NCI-H1694 (cell line): ENCODE measurements around the gene ZCCHC17.

ENCODE experiments used
- DNase-seq: peaks from one replicate; lab custom pipeline; 2025; lab: John Stamatoyannopoulos, UW

ZCCHC17 gene

GRCh38 chr1:31396633-31397351 lies 100.0 kb downstream of the ZCCHC17 start:
- no peak for DNase-seq

DNA sequence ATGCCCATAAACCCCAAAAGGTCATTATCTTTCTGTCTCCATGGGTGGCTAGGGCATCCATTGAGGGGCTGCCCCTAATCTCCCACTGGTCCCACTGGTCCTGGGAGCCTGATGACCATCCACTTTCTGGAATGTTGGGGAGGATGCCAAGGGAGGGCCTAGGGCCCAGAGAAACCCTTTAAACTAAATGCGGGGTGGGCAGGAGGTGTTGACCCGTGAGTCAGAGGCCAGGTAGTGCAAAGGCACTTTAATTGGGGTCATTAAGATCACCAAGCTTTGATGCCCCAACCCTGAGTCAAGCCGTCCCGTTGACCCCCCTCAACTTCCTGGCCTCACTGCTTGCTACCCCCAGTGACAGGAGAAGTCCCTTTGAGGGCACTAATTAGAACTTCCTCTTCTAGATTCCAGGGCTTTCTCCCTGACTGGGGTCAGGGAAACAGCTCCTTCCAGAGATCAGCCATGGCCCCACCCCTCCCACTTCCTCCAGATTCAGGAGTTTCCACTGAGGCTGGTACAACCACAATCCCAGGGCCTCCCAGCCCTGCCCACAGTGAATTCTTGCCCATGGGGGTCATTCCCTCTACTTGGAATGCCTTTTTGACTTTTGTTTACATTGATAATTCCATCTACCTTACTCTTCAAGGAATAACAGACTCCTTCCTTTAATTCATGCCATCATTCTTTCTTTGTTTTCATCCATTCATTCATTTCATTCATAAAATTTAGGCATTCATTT lies 100.7 kb downstream of the ZCCHC17 start:
- no peak for DNase-seq

GRCh38 chr1:31398246-31398645 lies 101.4 kb downstream of the ZCCHC17 start:
- no peak for DNase-seq

DNA sequence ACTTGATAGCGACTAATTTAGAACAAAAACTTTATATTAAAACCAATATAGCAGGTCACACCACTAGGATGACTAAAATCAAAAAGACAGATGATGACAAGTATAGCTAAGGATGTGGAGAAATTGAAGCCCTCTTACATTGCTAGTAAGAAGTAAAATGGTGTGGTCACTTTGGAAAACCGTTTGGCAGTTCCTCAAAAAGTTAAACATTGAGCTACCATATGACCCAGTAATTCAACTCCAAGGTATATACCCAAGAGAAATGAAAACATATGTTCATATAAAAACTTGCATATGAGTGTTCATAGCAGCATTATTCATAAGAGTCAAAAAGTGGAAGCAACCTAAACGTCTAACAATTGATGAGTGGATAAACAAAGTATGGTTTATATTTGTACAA lies 103.1 kb downstream of the ZCCHC17 start:
- DNase-seq = no peak

GRCh38 chr1:31400393-31400792 lies 103.6 kb downstream of the ZCCHC17 start:
- no peak for DNase-seq

DNA sequence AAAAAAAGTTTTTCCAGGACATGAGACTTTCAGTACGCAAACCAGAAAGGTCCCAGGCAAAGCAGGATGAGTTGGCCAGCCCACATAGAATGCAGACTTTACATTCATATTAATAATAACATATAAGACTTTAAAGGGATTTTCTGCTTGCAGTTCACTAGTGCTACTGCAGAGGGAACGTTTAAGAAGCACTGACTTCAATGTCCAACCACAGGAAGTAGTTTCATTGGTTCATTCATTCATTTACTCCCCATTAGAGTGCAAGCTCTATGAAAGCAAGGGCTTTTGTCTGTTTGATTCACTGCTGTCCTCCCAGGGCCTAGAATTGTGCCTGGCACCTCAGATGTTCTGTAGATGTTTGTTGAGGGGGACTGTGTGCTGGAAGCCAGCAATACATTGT lies 104.4 kb downstream of the ZCCHC17 start:
- no peak for DNase-seq

DNA sequence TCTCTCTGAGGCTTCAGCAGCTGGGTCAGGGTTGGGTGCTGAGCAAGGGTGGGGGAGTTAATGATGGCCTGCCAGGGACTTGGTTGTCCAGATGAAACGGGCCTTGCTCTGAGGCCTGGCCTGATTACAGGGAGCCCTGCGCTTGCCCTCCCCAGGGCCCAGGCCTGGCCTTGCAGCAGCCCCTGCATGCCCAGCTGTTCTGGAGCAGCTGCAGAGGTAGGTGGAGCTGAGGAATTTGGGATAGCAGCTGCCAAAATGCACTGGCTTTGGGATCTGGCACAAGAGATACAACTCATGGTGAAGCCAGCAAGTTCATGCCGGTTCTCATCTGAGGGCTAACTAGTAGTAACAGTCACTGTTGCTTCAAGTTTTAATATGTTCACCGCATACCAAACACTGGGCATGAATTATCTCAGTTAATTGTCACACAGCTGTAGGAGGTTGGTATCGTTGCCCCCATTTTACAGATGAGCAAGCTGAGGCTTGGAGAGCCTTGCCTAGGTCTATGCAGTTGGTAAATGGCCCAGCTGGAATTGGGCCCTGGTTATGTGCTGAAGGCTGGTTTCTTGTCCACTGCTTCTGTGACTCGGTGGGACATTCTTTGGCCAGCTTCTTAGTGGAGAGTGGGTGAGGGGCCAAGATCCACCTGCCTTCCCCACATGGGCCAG lies 108.9 kb downstream of the ZCCHC17 start:
- DNase-seq = no peak

DNA sequence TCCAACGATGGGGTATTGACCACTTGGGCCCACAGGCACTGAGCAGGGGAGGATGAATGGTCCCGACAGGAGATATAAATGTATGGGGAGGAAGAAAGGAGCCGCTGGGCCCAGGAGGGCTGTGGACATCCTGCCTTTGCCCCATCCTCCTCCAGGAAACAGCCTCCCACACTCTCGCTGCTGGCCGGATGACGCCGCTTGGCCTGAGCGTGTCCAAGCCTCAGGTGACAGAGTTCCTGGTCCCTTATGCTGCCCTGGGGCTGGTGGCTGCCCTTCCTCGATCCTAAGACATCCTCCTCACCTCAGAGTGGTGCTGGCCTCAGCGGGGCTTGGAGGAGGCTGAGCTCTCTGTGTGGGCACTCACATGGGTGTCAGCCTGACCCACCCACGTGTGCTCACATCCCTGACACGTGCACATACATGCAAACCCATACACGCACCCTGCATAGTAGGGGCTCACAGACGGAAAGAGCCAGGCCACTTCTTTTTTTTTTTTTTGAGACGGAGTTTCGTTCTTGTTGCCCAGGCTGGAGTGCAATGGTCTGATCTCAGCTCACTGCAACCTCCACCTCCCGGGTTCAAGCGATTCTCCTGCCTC lies 110.3 kb downstream of the ZCCHC17 start:
- no peak for DNase-seq

- DNase-seq = no peak
These were observed 112.0 kb downstream of the ZCCHC17 start for GRCh38 chr1:31408788-31409318.

- DNase-seq = no peak
These were observed 113.4 kb downstream of the ZCCHC17 start for GRCh38 chr1:31409946-31410858.

GRCh38 chr1:31410871-31411270 lies 114.0 kb downstream of the ZCCHC17 start:
- DNase-seq = no peak

DNA sequence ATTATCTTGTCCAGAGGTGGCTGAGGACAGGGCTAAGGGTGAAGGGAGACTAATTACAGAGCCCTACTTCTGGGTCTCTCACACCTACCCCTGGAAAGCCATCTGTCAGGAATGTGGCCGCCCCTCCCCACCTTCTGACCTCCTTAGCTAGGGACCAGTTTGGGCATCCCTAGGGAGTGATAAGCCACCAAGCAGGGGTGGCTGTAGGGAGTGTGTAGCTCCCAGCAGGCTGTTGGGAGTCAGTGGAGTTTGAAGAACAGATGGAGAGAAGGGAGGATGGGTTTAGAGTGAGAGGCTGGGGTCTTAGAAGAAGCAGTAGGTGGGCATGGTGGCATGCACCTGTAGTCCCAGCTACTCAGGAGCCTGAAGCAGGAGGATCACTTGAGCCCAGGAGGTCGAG lies 115.4 kb downstream of the ZCCHC17 start:
- no peak for DNase-seq

- DNase-seq = no peak
These were observed 116.0 kb downstream of the ZCCHC17 start, which contains the start of gene SERINC2 for GRCh38 chr1:31412732-31413404. Gene SERINC2 (plus strand): TSS chr1:31413213. CDS start chr1:31413266, 53 bp downstream.

GRCh38 chr1:31413405-31414001 lies 116.7 kb downstream of the ZCCHC17 start:
- no peak for DNase-seq
